OCI-M1 (cell line): ENCODE data around the gene BDKRB1.
A peak's percentile ranks its signal among the peaks of the same experiment; 100 is the strongest.

Experiments used
- DNase-seq: peaks from one replicate; lab custom pipeline; 2025; lab: John Stamatoyannopoulos, UW

BDKRB1 gene

GRCh38 chr14:96261772-96262655 lies 6.0 kb downstream of the BDKRB1 start:
- no peak for DNase-seq

- peak; percentile 1 for DNase-seq
Measured at GRCh38 chr14:96263347-96264199, 7.6 kb downstream of the BDKRB1 start.

GRCh38 chr14:96264200-96264553 lies 8.2 kb downstream of the BDKRB1 start:
- DNase-seq: no peak

- no peak for DNase-seq
Measured at GRCh38 chr14:96264853-96265252, 8.8 kb downstream of the BDKRB1 start.

DNA sequence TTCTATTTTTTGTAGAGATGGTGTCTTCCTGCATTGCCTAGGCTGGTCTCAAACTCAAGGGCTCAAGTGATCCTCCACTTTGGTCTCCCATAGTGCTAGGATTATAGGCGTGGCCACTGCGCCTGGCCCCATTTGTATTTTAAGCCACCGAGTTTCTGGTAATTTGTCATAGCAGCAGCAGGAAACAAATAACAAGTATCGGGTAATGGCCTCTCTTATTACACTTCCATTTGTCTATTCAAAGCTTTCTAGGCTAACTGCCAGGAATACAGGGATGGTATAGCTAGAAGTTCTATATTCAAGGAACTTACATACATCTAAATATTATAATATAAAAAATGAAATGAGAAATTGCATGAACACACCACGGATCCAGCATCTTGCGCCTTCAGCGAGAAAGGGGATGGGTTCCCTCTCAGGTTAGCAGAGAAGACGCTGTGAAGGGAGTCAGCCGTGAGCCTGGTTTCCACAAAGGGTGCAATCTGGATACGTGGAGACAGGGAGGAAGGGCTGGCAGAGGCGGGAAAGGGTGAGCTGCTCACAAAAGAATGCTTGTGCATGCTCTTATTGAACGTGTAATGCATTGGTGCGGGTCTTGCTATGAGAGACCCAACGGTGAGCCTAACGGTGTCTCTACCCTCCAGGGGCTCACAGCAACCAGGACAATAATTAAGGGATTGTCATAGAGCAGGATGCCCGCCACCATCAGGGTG lies 9.5 kb downstream of the BDKRB1 start:
- DNase-seq: no peak

DNA sequence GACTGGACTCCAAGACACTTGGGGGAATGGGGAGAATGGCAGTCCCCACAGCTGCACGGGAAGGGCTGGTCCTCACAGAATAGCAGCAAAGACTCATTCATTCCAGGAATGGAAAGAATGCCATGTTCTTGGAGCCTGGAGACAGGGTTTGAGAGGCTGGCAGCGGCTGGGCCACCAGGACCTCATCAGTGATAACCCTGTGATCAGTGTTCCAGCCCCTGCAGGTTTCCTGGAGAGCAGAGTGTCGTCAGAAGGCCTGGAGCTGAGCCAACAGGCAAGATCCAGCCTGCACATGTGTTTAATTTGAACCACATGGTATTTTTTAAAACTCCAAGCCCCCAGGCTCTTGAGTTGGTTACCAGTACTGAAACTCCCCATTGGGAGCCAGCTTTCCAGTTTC lies 11.3 kb downstream of the BDKRB1 start:
- DNase-seq: no peak

- DNase-seq: no peak
Measured at GRCh38 chr14:96267916-96268315, 11.9 kb downstream of the BDKRB1 start.

DNA sequence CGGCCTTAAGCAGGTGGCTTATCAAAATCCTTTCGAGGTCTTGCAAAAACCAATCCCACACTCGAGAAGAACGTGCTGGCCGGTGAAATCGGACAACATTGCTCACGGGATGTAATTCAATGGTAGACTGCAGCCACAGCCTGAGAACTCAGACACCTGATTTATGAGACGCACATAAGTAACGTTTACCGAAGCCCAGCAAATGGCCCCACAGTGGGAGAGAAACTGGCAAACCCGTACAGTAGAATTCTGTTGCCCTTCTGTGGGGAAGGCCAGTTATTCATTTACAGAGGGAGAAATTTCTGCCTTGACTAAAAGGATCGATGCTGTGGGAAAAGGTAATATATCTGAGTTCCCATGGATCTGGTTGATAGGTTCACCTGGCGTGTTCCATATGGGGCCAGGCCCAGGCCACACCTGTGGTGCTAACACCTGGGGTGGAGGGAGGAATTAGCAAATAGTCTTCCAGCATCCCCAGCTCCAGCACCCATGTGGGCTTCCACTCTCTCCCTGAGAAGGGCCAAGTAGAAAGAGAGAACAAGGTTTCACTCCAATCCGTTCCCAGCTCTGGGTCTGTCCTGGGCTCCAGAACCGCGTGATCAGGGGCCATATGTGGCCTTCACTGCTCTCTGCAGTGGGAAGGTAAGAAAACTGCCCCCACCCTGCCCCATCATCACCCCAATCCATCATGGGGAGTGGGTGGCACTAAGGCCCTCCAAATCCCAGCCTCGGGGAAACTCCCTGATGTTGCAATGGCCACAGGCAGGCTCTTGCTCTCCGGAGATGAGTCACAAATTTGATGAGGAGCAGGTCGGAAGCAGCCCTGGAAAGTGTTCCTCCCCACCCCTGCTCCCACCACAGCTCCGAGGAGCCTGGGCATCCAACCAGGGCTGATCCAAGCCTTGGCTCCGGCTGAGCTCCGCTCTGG lies 12.7 kb downstream of the BDKRB1 start:
- DNase-seq: no peak

DNA sequence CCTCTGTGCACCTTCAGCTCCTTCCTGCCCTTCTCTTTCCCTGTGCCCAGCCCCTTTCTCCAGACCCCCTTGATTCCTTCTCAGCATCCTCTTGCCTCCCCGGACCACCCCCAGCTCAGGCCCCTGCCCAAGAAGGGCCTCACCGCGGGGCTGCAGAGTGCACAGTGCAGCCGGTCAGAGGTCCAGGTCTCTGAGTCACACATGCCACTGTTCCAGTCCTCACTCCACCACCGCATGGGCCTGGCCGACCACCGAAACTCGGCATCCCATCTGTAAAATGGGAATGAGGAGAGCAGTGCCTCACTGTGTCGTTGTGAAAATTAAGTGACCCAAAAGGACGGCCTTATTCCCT lies 13.3 kb downstream of the BDKRB1 start:
- no peak for DNase-seq

- no peak for DNase-seq
Measured at GRCh38 chr14:96270565-96271420, 14.8 kb downstream of the BDKRB1 start.

DNA sequence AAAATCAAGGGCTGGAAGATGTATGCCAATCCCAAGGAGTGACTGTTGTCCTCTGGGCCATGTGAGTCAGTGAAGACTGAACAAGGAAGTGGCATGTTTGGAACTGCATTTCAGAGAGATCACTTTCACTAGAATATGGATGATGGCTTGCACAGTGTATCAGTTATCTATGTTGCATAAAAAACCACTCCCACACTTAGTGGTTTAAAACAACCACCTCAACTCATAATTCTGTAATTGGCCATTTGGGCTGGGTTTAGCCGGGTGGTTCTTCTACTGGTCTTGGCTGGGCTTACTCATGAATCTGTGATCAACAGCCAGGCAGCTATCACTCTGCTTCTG lies 15.4 kb downstream of the BDKRB1 start:
- DNase-seq: no peak

DNA sequence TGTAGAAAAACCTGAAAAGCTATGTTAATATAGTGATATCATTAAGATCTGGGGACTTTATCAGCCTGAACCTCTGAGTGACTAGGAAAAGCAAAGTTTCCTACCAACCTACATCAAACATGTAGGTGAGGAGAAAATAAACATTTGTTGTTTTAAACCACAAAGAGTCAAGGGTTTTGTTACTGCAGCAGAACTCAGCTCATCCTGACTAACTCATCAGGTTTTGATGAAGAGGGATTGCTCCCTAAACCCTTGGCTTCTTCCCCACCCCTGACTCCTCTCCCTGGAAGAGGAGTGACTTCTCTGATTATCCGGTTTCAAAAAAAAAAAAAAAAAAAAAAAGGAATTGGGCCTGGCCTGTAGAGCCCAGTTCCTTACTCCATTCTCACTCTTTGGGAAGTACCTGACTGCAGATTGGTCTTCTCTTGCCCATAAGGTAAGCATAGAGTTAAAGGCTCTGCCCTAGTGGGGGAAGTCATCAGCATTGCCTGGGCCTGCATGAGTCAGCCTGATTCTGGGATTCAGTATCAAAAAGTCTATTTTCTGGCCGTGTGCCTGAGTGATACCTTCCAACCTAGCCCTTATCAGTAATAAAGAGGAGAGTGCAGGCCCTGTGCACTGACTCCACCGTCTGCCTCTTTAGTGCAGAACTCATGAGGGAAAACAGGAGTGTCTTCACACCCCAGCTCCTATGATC lies 16.9 kb downstream of the BDKRB1 start:
- DNase-seq: peak; percentile 9

- DNase-seq: no peak
Measured at GRCh38 chr14:96273629-96274028, 17.6 kb downstream of the BDKRB1 start.

- no peak for DNase-seq
Measured at GRCh38 chr14:96274122-96274521, 18.1 kb downstream of the BDKRB1 start.

DNA sequence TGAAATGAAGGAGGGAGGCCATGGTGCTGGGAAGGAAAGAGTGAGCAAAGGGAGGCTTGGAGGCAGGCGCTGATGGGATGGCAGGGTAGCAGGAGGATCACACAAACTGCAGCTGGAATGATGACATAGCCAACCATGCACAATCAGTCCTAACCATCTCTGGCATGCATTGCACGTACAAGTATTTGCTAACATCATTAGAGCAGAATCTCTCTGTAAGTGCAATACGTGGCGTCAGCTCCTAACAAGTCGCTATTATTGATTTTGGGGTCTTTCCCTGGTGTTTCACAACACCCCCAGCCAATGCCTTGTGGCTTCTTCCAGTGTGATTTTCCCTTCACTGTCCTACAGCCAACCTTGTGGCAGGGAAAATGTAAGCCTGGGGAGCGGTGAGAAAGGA lies 18.5 kb downstream of the BDKRB1 start:
- DNase-seq: no peak

DNA sequence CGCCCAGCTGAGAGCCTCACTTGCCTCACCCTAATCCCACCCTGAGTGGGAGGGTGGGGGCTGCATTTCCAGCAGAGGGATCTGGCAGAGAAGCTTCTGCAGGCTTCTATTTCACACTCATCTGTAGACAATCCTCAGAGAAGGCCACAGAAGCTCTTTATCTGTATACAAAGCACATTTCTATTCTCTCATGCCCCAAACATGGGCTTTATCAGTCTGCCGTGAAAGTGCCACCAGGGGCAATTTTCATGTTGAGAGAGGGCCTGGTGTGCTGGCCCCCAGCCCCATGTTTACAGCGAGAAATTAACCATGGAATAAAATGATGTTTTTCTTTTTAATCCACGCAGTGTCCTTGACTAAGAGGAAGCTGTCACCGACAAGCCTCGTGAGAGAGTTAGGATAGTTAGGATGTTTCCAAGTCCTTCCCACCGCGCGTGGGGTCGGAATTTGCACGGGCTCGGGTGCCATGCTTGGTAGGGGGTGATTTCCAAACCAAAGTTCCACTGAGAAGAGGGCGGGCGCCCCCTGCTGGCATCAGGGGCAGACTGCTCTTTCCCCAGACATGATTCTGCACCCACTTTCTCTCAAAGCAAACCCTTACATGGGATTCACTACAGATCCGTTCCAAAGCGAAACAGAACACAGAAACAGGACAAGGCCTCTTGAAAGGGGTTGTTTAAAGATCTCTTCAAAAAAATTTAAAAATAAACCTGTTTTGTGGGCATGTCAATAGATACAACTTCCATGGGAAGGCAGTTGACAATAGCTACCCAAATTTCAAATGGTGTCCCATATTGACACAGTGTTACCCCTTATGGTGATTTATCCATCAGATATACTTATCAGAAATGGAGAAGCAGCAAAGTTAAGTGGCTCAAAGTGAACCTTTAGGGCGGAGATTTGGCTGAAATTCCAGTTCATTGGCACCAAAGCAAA lies 19.4 kb downstream of the BDKRB1 start:
- peak; percentile 60 for DNase-seq

GRCh38 chr14:96277890-96278289 lies 21.9 kb downstream of the BDKRB1 start:
- no peak for DNase-seq

- DNase-seq: no peak
Measured at GRCh38 chr14:96279564-96279963, 23.6 kb downstream of the BDKRB1 start.

DNA sequence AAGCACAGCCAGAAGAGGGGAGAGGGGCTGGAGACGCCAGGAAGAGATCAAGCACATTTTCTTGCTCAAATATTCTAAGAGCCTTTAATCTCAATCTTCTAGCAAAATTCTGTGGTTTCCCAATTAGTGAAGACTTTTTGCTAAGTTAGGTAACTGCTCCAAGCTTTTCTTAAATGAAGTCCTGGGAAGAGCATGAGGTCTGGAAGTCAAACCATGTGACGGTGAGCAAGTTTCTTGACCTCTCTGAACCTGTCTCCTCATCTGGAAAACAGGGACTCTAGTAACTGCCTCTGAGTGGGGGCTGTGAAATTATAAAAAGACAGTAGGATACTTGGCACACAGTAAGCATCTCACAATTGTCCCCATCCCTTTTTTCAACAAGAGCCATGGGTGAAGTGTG lies 24.1 kb downstream of the BDKRB1 start:
- DNase-seq: no peak
